ENCODE results near the gene PVALB. TPM values are rescaled to one million over a fixed set of nuclear protein-coding genes. Genes with fewer than 3 reads are reported as not detected.

The PVALB gene
- total and polyA plus RNA-seq, 4 donors: 0.56 to 3.4 (median 1.1) TPM

DNA sequence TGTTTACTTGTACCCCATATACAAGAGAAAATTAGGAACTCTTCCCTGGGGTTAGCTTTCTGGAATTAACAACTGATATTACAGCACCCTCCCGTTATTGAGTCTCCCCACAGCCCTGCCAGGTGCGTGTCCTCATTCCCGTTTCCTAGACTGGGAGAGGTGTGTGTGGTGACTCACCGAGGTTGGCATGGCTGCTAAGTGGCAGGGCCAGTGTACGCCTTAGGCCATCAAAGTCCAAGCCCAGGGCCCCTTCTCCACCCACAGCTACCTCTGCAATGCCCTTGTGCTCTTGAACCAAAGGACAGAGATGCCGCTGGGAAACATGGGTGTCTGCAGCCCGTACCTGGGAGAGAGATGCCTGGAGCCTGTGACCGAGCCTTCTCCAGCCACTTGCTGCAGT lies 53.3 kb downstream of the PVALB start:
- no peak for DNase-seq (ENCODE audit: low spot score)
- Histone ChIP-seq H3K4me1 (ENCODE audit: control insufficient read depth in 4 of 4, insufficient read depth in 4 of 4, low read length in 3 of 4) (no peaks in the 10 kb centered on the region), H3K36me3 (ENCODE audit: control insufficient read depth in 4 of 4, insufficient read depth in 3 of 4, low read depth in 1 of 4, low read length in 3 of 4) (peaks cover 0 to 9% (median 2%) of the 10 kb centered on the region in 4 donors), H3K9me3 (ENCODE audit: control insufficient read depth in 4 of 4, low read length in 3 of 4) (no peaks in the 10 kb centered on the region), H3K27ac (ENCODE audit: low read depth in 1 of 2, low read length in 2 of 2) (no peak overlapping the region), H3K9ac (ENCODE audit: low read depth in 1 of 2, low read length in 2 of 2) (no peak overlapping the region), H3K27me3 (ENCODE audit: control insufficient read depth in 4 of 4, insufficient read depth in 4 of 4, low read length in 3 of 4) (no peaks in the 10 kb centered on the region), H3K4me3 (ENCODE audit: low read depth in 1 of 3, low read length in 3 of 3) (no peak overlapping the region)
- TF ChIP-seq, protein P1, sequence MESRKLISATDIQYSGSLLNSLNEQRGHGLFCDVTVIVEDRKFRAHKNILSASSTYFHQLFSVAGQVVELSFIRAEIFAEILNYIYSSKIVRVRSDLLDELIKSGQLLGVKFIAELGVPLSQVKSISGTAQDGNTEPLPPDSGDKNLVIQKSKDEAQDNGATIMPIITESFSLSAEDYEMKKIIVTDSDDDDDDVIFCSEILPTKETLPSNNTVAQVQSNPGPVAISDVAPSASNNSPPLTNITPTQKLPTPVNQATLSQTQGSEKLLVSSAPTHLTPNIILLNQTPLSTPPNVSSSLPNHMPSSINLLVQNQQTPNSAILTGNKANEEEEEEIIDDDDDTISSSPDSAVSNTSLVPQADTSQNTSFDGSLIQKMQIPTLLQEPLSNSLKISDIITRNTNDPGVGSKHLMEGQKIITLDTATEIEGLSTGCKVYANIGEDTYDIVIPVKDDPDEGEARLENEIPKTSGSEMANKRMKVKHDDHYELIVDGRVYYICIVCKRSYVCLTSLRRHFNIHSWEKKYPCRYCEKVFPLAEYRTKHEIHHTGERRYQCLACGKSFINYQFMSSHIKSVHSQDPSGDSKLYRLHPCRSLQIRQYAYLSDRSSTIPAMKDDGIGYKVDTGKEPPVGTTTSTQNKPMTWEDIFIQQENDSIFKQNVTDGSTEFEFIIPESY (IDR thresholded peaks at IDR 0.05): no peak
- TF ChIP-seq FOXA1 (IDR thresholded peaks at IDR 0.05) (no peak), HNF4A (conservative IDR thresholded peaks at IDR 0.05) (no peak), JUND (IDR thresholded peaks at IDR 0.05) (no peak), RXRA (IDR thresholded peaks at IDR 0.05) (no peak), YY1 (IDR thresholded peaks at IDR 0.05) (no peak)
- TF ChIP-seq, protein P2, sequence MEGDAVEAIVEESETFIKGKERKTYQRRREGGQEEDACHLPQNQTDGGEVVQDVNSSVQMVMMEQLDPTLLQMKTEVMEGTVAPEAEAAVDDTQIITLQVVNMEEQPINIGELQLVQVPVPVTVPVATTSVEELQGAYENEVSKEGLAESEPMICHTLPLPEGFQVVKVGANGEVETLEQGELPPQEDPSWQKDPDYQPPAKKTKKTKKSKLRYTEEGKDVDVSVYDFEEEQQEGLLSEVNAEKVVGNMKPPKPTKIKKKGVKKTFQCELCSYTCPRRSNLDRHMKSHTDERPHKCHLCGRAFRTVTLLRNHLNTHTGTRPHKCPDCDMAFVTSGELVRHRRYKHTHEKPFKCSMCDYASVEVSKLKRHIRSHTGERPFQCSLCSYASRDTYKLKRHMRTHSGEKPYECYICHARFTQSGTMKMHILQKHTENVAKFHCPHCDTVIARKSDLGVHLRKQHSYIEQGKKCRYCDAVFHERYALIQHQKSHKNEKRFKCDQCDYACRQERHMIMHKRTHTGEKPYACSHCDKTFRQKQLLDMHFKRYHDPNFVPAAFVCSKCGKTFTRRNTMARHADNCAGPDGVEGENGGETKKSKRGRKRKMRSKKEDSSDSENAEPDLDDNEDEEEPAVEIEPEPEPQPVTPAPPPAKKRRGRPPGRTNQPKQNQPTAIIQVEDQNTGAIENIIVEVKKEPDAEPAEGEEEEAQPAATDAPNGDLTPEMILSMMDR (IDR thresholded peaks at IDR 0.05; ENCODE audit: low read depth, low read length, missing input control): no peak
- WGBS: 94% methylated on average over 8 of the region's 8 CpGs

DNA sequence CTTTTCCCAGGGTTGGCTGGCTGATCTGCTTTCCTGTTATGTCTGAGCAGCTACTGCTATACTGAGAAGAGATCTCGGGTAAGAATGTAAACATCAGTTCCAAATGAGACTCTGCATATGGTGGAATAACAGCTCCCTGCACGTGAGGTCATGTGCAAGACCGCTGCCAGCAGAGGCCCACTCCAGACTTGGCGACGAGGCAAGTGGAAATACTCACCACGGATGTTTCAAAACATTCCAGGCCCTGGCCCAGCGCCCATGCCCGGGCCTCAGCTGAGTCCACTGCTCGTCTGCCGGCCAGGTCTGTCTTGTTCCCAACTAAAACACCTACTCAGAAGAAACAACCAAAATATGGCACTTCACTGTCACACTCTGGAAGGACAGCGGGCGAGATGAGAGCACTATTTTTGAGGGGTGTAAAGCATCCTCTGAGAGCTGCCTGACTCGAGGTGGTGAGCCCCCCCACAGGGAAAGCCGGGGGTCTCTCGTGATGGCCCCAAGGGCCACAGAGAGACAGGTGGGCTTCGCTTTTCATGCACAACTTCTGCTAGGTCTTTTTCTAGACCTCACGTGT lies 54.1 kb downstream of the PVALB start:
- TF ChIP-seq HNF4A (conservative IDR thresholded peaks at IDR 0.05): no peak
- no peak for TF ChIP-seq HNF4G (IDR thresholded peaks at IDR 0.05)
- TF ChIP-seq, protein P1 (IDR thresholded peaks at IDR 0.05): no peak
- no peak for TF ChIP-seq TAF1 (conservative IDR thresholded peaks at IDR 0.05)
- no peak for TF ChIP-seq EGR1 (IDR thresholded peaks at IDR 0.05; ENCODE audit: low read depth in 2 of 2)
- no peak for TF ChIP-seq NR2F2 (IDR thresholded peaks at IDR 0.05)
- no peak for TF ChIP-seq JUND (IDR thresholded peaks at IDR 0.05)
- no peak for TF ChIP-seq YY1 (IDR thresholded peaks at IDR 0.05)
- TF ChIP-seq FOXA2 (IDR thresholded peaks at IDR 0.05): no peak
- no peak for TF ChIP-seq SP1 (IDR thresholded peaks at IDR 0.05)
- TF ChIP-seq, protein P3, sequence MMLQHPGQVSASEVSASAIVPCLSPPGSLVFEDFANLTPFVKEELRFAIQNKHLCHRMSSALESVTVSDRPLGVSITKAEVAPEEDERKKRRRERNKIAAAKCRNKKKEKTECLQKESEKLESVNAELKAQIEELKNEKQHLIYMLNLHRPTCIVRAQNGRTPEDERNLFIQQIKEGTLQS (IDR thresholded peaks at IDR 0.05): no peak
- TF ChIP-seq, protein P2 (IDR thresholded peaks at IDR 0.05; ENCODE audit: low read depth, low read length, missing input control): no peak
- TF ChIP-seq GABPA (IDR thresholded peaks at IDR 0.05 in 1 of 2, conservative IDR thresholded peaks at IDR 0.05 in 1 of 2): no peak
- TF ChIP-seq, protein P4, sequence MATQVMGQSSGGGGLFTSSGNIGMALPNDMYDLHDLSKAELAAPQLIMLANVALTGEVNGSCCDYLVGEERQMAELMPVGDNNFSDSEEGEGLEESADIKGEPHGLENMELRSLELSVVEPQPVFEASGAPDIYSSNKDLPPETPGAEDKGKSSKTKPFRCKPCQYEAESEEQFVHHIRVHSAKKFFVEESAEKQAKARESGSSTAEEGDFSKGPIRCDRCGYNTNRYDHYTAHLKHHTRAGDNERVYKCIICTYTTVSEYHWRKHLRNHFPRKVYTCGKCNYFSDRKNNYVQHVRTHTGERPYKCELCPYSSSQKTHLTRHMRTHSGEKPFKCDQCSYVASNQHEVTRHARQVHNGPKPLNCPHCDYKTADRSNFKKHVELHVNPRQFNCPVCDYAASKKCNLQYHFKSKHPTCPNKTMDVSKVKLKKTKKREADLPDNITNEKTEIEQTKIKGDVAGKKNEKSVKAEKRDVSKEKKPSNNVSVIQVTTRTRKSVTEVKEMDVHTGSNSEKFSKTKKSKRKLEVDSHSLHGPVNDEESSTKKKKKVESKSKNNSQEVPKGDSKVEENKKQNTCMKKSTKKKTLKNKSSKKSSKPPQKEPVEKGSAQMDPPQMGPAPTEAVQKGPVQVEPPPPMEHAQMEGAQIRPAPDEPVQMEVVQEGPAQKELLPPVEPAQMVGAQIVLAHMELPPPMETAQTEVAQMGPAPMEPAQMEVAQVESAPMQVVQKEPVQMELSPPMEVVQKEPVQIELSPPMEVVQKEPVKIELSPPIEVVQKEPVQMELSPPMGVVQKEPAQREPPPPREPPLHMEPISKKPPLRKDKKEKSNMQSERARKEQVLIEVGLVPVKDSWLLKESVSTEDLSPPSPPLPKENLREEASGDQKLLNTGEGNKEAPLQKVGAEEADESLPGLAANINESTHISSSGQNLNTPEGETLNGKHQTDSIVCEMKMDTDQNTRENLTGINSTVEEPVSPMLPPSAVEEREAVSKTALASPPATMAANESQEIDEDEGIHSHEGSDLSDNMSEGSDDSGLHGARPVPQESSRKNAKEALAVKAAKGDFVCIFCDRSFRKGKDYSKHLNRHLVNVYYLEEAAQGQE (IDR thresholded peaks at IDR 0.05): no peak
- no peak for TF ChIP-seq RAD21 (IDR thresholded peaks at IDR 0.05)
- TF ChIP-seq, protein P5, sequence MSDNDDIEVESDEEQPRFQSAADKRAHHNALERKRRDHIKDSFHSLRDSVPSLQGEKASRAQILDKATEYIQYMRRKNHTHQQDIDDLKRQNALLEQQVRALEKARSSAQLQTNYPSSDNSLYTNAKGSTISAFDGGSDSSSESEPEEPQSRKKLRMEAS (IDR thresholded peaks at IDR 0.05): no peak
- no peak for TF ChIP-seq FOXA1 (IDR thresholded peaks at IDR 0.05)
- no peak for TF ChIP-seq RXRA (IDR thresholded peaks at IDR 0.05)
- Histone ChIP-seq H3K36me3 (ENCODE audit: control insufficient read depth in 4 of 4, insufficient read depth in 3 of 4, low read depth in 1 of 4, low read length in 3 of 4) (peaks cover 0 to 9% (median 2%) of the 10 kb centered on the region in 4 donors), H3K9ac (ENCODE audit: low read depth in 1 of 2, low read length in 2 of 2) (no peak overlapping the region), H3K4me1 (ENCODE audit: control insufficient read depth in 4 of 4, insufficient read depth in 4 of 4, low read length in 3 of 4) (no peaks in the 10 kb centered on the region), H3K9me3 (ENCODE audit: control insufficient read depth in 4 of 4, low read length in 3 of 4) (no peaks in the 10 kb centered on the region), H3K27ac (ENCODE audit: low read depth in 1 of 2, low read length in 2 of 2) (no peak overlapping the region), H3K4me3 (ENCODE audit: low read depth in 1 of 3, low read length in 3 of 3) (no peak overlapping the region), H3K27me3 (ENCODE audit: control insufficient read depth in 4 of 4, insufficient read depth in 4 of 4, low read length in 3 of 4) (no peaks in the 10 kb centered on the region)
- 74% methylated on average over 17 of the region's 17 CpGs for WGBS
- DNase-seq (ENCODE audit: low spot score): no peak

Data from liver (tissue), 9 donors.